ENCODE data around the gene HCK.

DNA sequence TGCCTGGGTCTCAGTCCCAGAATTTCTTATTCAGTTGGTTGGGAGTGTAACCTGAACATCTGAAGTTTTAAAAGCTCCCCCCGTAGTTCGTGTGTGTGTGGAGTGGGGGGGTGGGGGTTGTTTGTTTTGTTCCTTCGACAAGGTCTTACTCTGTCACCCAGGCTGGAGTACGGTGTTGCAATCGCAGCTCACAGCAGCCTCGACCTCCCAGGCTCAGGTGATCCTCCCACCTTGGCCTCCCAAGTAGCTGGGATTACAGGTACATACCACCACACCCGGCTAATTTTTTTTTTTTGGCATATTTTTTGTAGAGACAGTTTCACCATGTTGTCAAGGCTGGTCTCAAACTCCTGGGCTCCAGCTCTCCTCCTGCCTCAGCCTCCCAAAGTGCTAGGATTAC is 38.7 kb upstream of the HCK start:
- no peak for TF ChIP-seq POLR2AphosphoS5 (IDR thresholded peaks at IDR 0.05; ENCODE audit: borderline replicate concordance, low read depth, low read length)
- TF ChIP-seq EZH2 (IDR thresholded peaks at IDR 0.05): no peak
- TF ChIP-seq FOXP2 (optimal IDR thresholded peaks at IDR 0.05; ENCODE audit: control extremely low read depth, extremely low read length, insufficient read depth): no peak
